ENCODE results near the gene CREBBP. TPM values are rescaled to one million over a fixed set of nuclear protein-coding genes. Genes with fewer than 3 reads are reported as not detected.

The CREBBP gene
- total and polyA plus RNA-seq, 2 donors (not counting 3 experiments of a cell fraction or from before 2014, with no cell fraction given), result 13.8 to 72.7 TPM

- CTCF ChIA-PET, result no interaction called here
- Histone ChIP-seq H3K4me1 (ENCODE audit: control insufficient read depth, extremely low read depth, insufficient read depth, low read length) (no peaks in the 10 kb centered on the region), H2AFZ (ENCODE audit: low read depth, low read length) (no peak overlapping the region), H4K20me1 (replicated peaks; ENCODE audit: control insufficient read depth, extremely low read depth, insufficient read depth, low read length) (no peaks in the 10 kb centered on the region), H3K27me3 (ENCODE audit: control insufficient read depth in 2 of 2, insufficient read depth in 2 of 2, low read length in 2 of 2) (no peaks in the 10 kb centered on the region), H3K9ac (replicated peaks; ENCODE audit: extremely low read depth, insufficient read depth, low read length) (no peak overlapping the region), H3K27ac (ENCODE audit: insufficient read depth, low read depth, low read length) (no peak overlapping the region), H3K4me3 (replicated peaks in 1 of 3; ENCODE audit: insufficient read depth in 1 of 3, low read depth in 1 of 3, low read length in 3 of 3) (no peak overlapping the region), H3K79me2 (ENCODE audit: control insufficient read depth, insufficient read depth, low read length) (peaks cover 2% of the 10 kb centered on the region), H3K9me1 (replicated peaks; ENCODE audit: control insufficient read depth, extremely low read depth, insufficient read depth, low read length) (no peaks in the 10 kb centered on the region), H3K36me3 (ENCODE audit: control insufficient read depth in 2 of 2, extremely low read depth in 1 of 2, insufficient read depth in 2 of 2, low read length in 2 of 2) (no peaks in the 10 kb centered on the region), H3K4me2 (ENCODE audit: insufficient read depth, low read length) (no peak overlapping the region), H3K9me3 (replicated peaks; ENCODE audit: control insufficient read depth, insufficient read depth, low read length) (no peaks in the 10 kb centered on the region)
- dilution Hi-C loops (cut with MboI; ENCODE audit: extremely low pct_ligation_motif_present, low sequenced_read_pairs) (no loop called here), intact Hi-C loops (cut with micrococcal nuclease) (no loop called here)
- BruUV-seq (replicated peaks), result no TSS peak
- no peak for DNase-seq (ENCODE audit: low read depth, low spot score)
- TF ChIP-seq EZH2 (IDR thresholded peaks at IDR 0.05; ENCODE audit: borderline replicate concordance, low read depth, low read length, severe bottlenecking), result no peak
- TF ChIP-seq FOS (IDR thresholded peaks at IDR 0.05; ENCODE audit: borderline replicate concordance, insufficient read depth, low read length), result no peak
- TF ChIP-seq POLR2AphosphoS5 (IDR thresholded peaks at IDR 0.05; ENCODE audit: insufficient read depth, low read depth, low read length), result no peak
- no peak for TF ChIP-seq GATA2 (IDR thresholded peaks at IDR 0.05; ENCODE audit: insufficient read depth, insufficient read length, low read depth, low read length)
- no peak for TF ChIP-seq MYC (IDR thresholded peaks at IDR 0.05; ENCODE audit: low read depth, low read length)
- TF ChIP-seq JUN (IDR thresholded peaks at IDR 0.05; ENCODE audit: borderline replicate concordance, insufficient read depth, insufficient read length, low read depth), result no peak
- TF ChIP-seq, protein P1, sequence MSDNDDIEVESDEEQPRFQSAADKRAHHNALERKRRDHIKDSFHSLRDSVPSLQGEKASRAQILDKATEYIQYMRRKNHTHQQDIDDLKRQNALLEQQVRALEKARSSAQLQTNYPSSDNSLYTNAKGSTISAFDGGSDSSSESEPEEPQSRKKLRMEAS (IDR thresholded peaks at IDR 0.05; ENCODE audit: insufficient read depth, insufficient read length), result no peak
- no peak for FAIRE-seq
- POLR2A ChIA-PET, result no interaction called here
Observed at GRCh38 chr16:3694051-3694450, 186.5 kb downstream of the CREBBP start.

DNA sequence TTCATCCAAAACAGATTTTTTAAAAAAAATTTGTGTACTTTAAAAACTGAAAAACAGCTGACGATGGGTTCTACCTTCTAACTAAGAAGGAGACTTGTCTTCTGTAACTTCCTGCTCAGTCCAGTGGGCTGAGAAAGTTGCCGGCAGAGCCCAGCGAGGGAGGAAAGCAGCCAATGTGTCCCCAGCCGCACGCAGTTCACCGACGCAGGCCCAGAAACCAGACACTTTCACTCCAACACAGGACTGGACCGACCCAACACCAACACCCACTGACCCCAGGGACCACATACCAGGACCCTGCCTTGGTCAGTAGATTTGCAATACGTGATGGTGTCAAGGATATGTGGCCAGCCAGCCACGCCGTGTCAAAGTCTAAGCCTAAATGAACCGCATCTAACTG, 188.8 kb downstream of the CREBBP start:
- no peaks in the 10 kb centered on the region for H4K20me1 ChIP-seq (replicated peaks; ENCODE audit: control insufficient read depth, extremely low read depth, insufficient read depth, low read length)
- TF ChIP-seq MYC (IDR thresholded peaks at IDR 0.05; ENCODE audit: low read depth, low read length), result no peak
- TF ChIP-seq GATA2 (IDR thresholded peaks at IDR 0.05; ENCODE audit: insufficient read depth, insufficient read length, low read depth, low read length), result no peak
- TF ChIP-seq POLR2A (IDR thresholded peaks at IDR 0.05; ENCODE audit: low read depth, low read length), result no peak
- no peak for TF ChIP-seq EZH2 (IDR thresholded peaks at IDR 0.05; ENCODE audit: borderline replicate concordance, low read depth, low read length, severe bottlenecking)
- no peak for TF ChIP-seq CTCF (IDR thresholded peaks at IDR 0.05; ENCODE audit: extremely low read depth in 1 of 2, insufficient read depth in 1 of 2, low read depth in 1 of 2, low read length in 2 of 2)
- dilution Hi-C loops (cut with MboI; ENCODE audit: extremely low pct_ligation_motif_present, low sequenced_read_pairs) (no loop called here), intact Hi-C loops (cut with micrococcal nuclease) (loop anchor here (2.0 kb wide), 1 partner anchor 247 kb away; no protein-coding TSS in a partner anchor)
- no peaks in the 10 kb centered on the region for H3K36me3 ChIP-seq (ENCODE audit: control insufficient read depth in 2 of 2, extremely low read depth in 1 of 2, insufficient read depth in 2 of 2, low read length in 2 of 2)
- FAIRE-seq (no peak), DNase-seq (ENCODE audit: low read depth, low spot score) (no peak)
- H3K9ac ChIP-seq (replicated peaks; ENCODE audit: extremely low read depth, insufficient read depth, low read length), result no peak overlapping the region
- no peak overlapping the region for H3K4me3 ChIP-seq (replicated peaks in 1 of 3; ENCODE audit: insufficient read depth in 1 of 3, low read depth in 1 of 3, low read length in 3 of 3)
- no peaks in the 10 kb centered on the region for H3K9me1 ChIP-seq (replicated peaks; ENCODE audit: control insufficient read depth, extremely low read depth, insufficient read depth, low read length)
- no peak overlapping the region for H3K27ac ChIP-seq (ENCODE audit: insufficient read depth, low read depth, low read length)
- no peaks in the 10 kb centered on the region for H3K27me3 ChIP-seq (ENCODE audit: control insufficient read depth in 2 of 2, insufficient read depth in 2 of 2, low read length in 2 of 2)
- POLR2A ChIA-PET, result no interaction called here
- no peak overlapping the region for H2AFZ ChIP-seq (ENCODE audit: low read depth, low read length)
- no peaks in the 10 kb centered on the region for H3K79me2 ChIP-seq (ENCODE audit: control insufficient read depth, insufficient read depth, low read length)
- no peaks in the 10 kb centered on the region for H3K4me1 ChIP-seq (ENCODE audit: control insufficient read depth, extremely low read depth, insufficient read depth, low read length)
- H3K4me2 ChIP-seq (ENCODE audit: insufficient read depth, low read length), result no peak overlapping the region
- CTCF ChIA-PET, result interaction anchor here (0.7 to 2.3 kb wide), 3 partner anchors 10 to 19 kb away, joined by 4 to 29 read pairs (median 24); no protein-coding TSS in a partner anchor
- no peaks in the 10 kb centered on the region for H3K9me3 ChIP-seq (replicated peaks; ENCODE audit: control insufficient read depth, insufficient read depth, low read length)
- no TSS peak for BruUV-seq (replicated peaks)

All from endothelial cell of umbilical vein (primary cell).